ENCODE results near the gene F10. TPM values are rescaled to one million over a fixed set of nuclear protein-coding genes. Genes with fewer than 3 reads are reported as not detected.

The F10 gene
- total and polyA plus RNA-seq, 9 of the 15 experiments (the other 6 are each of a cell fraction or from before 2014, with no cell fraction given): 0.04 to 0.09 (median 0.07) TPM; not detected in 5

GRCh38 chr13:113147206-113147605, 24.6 kb downstream of the F10 start:
- Histone ChIP-seq H3K4me3 (no peak overlapping the region), H3K4me1 (replicated peaks in 1 of 2; ENCODE audit: control insufficient read depth in 2 of 2, insufficient read depth in 2 of 2, low read length in 2 of 2) (peaks cover 0 to 21% of the 10 kb centered on the region in 2 experiments; a peak in 3 of 5 replicates), H3K9me3 (replicated peaks; ENCODE audit: control insufficient read depth, insufficient read depth, low read depth, low read length) (no peaks in the 10 kb centered on the region), H3K9me1 (ENCODE audit: control insufficient read depth, insufficient read depth, low read length) (no peaks in the 10 kb centered on the region), H2AFZ (ENCODE audit: low read depth, low read length) (no peak overlapping the region), H4K20me1 (replicated peaks; ENCODE audit: control insufficient read depth, insufficient read depth, low read length) (no peaks in the 10 kb centered on the region), H3K4me2 (ENCODE audit: insufficient read depth, low read length) (no peak overlapping the region), H3K9ac (ENCODE audit: insufficient read depth in 1 of 2, low read depth in 2 of 2, low read length in 2 of 2) (no peak overlapping the region), H3K79me2 (ENCODE audit: control insufficient read depth, insufficient read depth, low read length) (no peaks in the 10 kb centered on the region), H3K27me3 (ENCODE audit: control insufficient read depth in 2 of 2, insufficient read depth in 2 of 2, low read length in 2 of 2) (peaks cover 19 to 44% of the 10 kb centered on the region in 2 experiments; a peak in 4 of 5 replicates), H3K36me3 (ENCODE audit: control insufficient read depth, insufficient read depth, low read length) (no peaks in the 10 kb centered on the region), H3K27ac (ENCODE audit: extremely low read depth, low read depth, low read length) (no peak overlapping the region)
- FAIRE-seq (no peak), DNase-seq (ENCODE audit: extremely low read depth in 1 of 4, low spot score in 3 of 4) (no peak), ATAC-seq (no peak)
- 0% methylated on average over 6 of the region's 8 CpGs for WGBS (ENCODE audit: insufficient coverage, low coverage, missing lambda C conversion rate)
- intact Hi-C loops (cut with micrococcal nuclease) (no loop called here), in situ Hi-C loops (cut with MboI) (no loop called here)
- POLR2A ChIA-PET: interaction anchor here (0.7 kb wide), 1 partner anchor 16 kb away, joined by 3 read pairs; no protein-coding TSS in a partner anchor
- TF ChIP-seq ZNF347 (CRISPR knock-in tag; IDR thresholded peaks at IDR 0.05; ENCODE audit: low read depth) (no peak), AFF4 (CRISPR knock-in tag; IDR thresholded peaks at IDR 0.05) (no peak), SMAD3 (CRISPR knock-in tag; conservative IDR thresholded peaks at IDR 0.05) (no peak), KAT8 (IDR thresholded peaks at IDR 0.05; ENCODE audit: low read depth) (no peak), GTF2F1 (IDR thresholded peaks at IDR 0.05; ENCODE audit: low read depth, low read length) (no peak)
- no TSS peak for BruUV-seq (replicated peaks)
- CTCF ChIA-PET (ENCODE audit: low intra/inter-chr PET ratio): no interaction called here

Data from K562 (cell line).